GM10248 (cell line): Measurements from ENCODE around the gene FMN1.

ENCODE experiments used
- CTCF ChIA-PET: fragments of 300-600 bp; sonication (Branson Sonifier 250); formaldehyde crosslinking; extraction: SDS; loops from one replicate; lab custom pipeline; 2021; ENCODE audit warnings: antibody characterized with exemption; lab: Yijun Ruan, JAX
- POLR2A ChIA-PET: fragments of 350-650 bp; sonication (Branson Sonifier 250); formaldehyde crosslinking; extraction: SDS; loops from one replicate; lab custom pipeline; 2020; ENCODE audit warnings: antibody characterized with exemption; lab: Yijun Ruan, JAX
- DNase-seq: peaks from one replicate; pipeline ENCODE4 v3.0.0; 2012; ENCODE audit errors: extremely low spot score
- TF ChIP-seq, protein P1 (sequence below): IDR thresholded peaks from 2 replicates; pipeline ENCODE4 v1.5.1; 2012; ENCODE audit warnings: mild to moderate bottlenecking, low read depth; ENCODE audit errors: extremely low read depth, missing control alignments, control extremely low read depth

Gene FMN1

DNA sequence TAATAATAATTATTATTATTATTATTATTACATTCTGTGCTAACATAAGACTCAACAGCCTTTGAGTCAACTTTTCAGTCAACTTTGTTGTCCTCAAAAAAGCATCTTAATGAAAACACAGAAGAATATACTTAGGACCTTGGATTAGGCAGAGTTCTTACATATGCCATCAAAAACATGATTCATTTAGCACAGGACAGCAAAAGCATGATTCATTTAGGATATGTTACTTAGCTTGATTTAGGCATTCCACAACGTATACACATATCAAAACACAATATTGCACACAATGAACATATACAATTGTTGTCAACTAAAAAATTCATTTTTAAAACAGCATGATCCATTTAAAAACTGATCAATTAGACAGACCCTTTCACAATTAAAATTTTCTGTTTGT, 213.0 kb downstream of the FMN1 start:
- TF ChIP-seq, protein P1, sequence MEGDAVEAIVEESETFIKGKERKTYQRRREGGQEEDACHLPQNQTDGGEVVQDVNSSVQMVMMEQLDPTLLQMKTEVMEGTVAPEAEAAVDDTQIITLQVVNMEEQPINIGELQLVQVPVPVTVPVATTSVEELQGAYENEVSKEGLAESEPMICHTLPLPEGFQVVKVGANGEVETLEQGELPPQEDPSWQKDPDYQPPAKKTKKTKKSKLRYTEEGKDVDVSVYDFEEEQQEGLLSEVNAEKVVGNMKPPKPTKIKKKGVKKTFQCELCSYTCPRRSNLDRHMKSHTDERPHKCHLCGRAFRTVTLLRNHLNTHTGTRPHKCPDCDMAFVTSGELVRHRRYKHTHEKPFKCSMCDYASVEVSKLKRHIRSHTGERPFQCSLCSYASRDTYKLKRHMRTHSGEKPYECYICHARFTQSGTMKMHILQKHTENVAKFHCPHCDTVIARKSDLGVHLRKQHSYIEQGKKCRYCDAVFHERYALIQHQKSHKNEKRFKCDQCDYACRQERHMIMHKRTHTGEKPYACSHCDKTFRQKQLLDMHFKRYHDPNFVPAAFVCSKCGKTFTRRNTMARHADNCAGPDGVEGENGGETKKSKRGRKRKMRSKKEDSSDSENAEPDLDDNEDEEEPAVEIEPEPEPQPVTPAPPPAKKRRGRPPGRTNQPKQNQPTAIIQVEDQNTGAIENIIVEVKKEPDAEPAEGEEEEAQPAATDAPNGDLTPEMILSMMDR = no peak
- CTCF ChIA-PET = no interaction called here
- POLR2A ChIA-PET = no interaction called here
- no peak for DNase-seq

- DNase-seq = no peak
- TF ChIP-seq, protein P1 = no peak
- ChIA-PET POLR2A (no interaction called here), CTCF (interaction anchor here (1.1 kb wide), 1 partner anchor 9 kb away, joined by 3 read pairs; no protein-coding TSS in a partner anchor)
Observed at GRCh38 chr15:32979710-32980109, 214.8 kb downstream of the FMN1 start.

DNA sequence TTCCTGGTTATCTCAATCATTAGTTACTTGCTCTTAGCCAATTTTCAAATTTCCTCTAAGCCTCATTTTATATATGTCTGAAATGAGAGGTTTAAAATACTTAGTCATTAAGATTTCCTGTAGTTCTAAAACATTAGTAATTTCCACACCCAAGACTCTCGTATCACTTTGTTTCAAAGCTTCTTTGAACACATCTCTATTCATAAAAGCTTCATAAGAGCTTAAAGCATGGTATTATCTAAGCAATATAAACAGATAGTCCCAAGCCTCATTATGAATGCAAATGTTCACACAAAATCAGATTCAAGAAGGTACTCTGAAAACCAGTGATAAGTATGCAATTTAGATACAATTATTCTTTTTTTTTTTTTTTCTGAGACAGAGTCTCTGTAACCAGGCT, 217.0 kb downstream of the FMN1 start:
- POLR2A ChIA-PET = no interaction called here
- TF ChIP-seq, protein P1 = no peak
- no peak for DNase-seq
- CTCF ChIA-PET = no interaction called here

DNA sequence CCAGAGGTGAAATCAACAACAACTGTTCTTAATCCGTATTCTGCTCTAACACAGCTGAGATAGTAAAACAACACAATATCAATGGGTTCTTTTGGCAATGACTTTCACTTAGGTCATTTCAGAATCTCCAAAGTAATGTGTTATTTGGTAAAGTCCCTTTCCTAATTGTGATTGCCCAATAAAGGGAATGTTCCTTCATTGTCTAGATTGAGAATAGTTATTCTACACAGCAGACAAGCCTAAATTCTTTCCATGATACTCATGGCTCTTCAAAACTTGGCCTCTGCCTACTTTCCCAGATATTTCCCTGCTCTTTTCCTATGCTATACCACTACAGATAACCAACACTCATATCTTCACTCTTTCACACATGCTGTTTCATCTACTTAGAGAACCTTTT, 219.8 kb downstream of the FMN1 start:
- ChIA-PET POLR2A (no interaction called here), CTCF (no interaction called here)
- TF ChIP-seq, protein P1 = no peak
- DNase-seq = no peak

GRCh38 chr15:32972686-32973085, 221.8 kb downstream of the FMN1 start:
- no peak for DNase-seq
- ChIA-PET POLR2A (no interaction called here), CTCF (no interaction called here)
- TF ChIP-seq, protein P1 = no peak

GRCh38 chr15:32970847-32971246, 223.7 kb downstream of the FMN1 start:
- DNase-seq = no peak
- POLR2A ChIA-PET = no interaction called here
- TF ChIP-seq, protein P1 = no peak
- CTCF ChIA-PET = interaction anchor here (0.8 to 2.5 kb wide), 4 partner anchors 8 to 305 kb away, joined by 3 to 8 read pairs (median 4); no protein-coding TSS in a partner anchor
